ENCODE data around the gene PRR29.
A peak's percentile ranks its signal among the peaks of the same experiment; 100 is the strongest.
"Not testable (repeated sequence)": the region's sequence is repeated elsewhere in the genome, so short reads cannot be mapped to it uniquely, and the experiment has no call there.

Gene PRR29

DNA sequence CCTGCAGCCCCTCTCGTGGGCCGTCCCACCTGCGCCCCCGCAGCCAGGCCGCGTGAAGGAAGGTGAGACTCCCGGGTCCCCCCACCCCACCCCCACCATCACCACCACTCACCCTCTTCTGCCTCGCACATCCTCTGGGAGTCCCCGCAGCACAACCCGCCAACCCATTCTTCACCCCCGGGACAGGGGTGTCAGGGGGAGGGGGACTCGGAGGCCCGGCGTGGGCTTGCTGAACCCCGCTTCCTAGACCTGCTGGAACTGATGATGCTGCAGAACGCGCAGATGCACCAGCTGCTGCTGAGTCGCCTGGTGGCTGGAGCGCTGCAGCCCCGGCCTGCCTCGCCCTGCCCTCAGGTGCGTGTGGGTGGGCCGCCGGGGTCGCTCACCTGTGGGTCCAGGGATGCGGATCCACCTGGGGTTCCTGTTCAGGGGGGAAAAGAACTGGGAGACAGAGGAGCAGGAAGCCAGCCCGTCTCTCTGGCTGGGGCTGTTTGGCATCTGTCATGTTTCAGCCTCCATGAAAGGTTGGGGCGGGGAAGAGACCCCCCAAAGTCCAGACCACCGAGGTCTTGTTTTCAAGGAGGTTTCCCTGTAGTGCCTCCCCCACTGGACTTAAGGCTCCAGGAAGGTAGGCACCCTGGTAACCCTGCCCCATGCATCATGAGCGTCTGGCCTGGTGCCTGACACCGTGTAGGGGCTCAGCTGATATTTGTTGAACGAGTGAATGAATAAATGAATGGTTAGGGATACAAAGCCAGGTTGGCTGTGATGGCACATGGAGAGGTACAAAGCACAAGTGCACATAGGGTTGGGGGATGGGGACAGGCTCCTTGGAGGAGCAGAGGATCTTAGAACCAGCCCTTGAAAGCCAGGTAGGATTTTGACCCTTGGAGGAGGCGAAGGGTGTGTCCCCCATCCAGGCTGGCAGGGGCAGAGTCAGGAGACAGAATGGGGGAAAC is 849 bp downstream of the PRR29 start:
- no peak for DNase-seq

DNA sequence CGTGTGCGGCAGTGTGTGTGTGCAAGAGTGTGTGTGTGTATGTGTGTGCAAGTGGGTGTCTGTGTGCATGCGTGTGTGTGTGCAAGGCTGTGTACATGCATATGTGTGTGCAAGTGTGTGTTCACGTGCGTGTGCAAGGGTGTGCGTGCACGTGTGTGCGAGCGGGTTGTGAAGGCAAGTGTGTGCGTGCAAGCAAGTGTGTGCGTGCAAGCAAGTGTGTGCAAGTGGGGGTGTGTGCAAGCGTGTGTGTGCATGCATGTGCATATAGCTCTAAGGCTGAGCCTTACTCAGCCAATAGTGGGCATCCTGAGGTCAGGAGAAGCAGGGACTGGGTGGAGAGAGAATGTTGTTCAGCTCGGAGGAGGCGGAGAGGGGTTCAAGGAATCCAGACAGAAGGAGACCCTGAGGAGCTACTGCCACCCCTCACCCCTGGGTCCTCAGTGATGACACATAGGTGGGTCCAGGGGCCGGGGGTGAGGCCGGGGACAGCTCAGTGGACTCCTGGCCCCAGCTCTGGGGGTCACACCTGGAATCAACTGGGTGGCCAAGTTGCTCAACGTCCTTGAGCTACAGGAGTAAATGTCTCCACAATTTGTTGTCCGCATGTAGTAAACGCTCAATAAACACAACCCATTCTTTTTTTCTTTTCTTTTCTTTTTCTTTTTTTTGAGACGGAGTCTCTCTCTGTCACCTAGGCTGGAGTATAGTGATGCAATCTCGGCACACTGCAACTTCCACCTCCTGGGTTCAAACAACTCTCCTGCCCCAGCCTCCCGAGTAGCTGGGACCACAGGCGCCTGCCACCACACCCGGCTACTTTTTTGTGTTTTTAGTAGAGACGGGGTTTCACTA is 1.8 kb downstream of the PRR29 start:
- DNase-seq: no peak

DNA sequence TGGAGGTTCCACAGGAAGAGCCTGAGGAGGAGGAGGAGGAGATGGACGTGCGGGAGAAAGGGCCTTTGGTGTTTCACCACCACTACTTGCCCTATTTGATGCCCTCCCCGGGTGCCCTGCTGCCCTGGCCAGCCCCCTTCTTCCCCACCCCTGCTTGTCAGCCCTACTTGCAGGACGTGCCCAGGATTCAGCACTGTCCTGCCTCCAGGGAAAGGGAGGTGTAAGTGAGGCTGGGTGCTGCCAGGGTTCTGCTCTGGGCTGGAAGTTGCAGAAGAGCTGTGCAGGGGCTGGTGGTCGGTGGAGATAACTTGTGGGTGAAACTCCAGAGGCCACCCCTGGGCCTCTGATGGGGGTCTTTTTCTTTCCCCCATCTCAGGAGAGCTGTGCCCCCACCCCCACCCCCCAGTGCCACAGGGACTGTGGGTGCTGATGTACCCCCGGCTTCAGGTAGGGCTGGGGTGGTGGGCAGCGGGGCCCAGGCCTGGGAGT is 3.0 kb downstream of the PRR29 start:
- no peak for DNase-seq

DNA sequence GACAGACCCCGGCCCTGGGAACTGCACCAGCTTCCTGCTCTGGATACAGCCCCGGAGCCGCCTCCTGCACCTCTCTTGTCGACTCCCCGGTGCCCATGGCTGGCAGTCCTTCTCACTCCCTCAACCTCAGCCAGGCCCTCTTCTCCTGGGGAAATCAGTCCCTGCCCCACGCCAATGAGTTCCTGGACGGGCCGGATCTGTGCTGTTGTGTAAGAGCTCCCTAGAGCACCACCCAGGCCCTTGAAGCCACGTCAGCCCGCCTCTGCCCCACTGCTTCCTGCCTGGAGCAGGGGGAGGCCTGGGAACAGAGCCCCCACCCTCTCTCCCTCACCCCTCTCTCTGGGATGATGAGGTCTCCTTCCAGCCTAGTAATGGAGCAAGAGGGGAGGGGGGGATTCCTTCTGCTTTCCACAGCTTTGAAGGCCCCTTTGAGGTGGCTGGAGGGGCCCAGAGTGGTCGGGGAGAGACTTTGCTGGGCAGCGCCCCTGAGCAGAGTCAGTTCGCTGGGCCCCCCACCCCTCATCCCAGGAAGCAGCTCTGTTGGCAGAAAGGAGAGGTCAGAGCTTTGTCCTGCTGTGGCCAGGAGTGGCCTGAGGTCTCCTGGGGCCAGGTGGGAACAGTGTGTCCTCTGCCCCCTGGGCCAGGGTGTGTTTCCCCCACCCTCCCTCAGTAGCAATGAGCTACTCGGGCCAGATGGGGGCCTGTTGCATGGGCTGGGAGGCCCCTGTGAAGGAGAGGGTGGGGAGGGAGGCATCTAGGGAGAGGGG is 3.8 kb downstream of the PRR29 start:
- no peak for DNase-seq

DNA sequence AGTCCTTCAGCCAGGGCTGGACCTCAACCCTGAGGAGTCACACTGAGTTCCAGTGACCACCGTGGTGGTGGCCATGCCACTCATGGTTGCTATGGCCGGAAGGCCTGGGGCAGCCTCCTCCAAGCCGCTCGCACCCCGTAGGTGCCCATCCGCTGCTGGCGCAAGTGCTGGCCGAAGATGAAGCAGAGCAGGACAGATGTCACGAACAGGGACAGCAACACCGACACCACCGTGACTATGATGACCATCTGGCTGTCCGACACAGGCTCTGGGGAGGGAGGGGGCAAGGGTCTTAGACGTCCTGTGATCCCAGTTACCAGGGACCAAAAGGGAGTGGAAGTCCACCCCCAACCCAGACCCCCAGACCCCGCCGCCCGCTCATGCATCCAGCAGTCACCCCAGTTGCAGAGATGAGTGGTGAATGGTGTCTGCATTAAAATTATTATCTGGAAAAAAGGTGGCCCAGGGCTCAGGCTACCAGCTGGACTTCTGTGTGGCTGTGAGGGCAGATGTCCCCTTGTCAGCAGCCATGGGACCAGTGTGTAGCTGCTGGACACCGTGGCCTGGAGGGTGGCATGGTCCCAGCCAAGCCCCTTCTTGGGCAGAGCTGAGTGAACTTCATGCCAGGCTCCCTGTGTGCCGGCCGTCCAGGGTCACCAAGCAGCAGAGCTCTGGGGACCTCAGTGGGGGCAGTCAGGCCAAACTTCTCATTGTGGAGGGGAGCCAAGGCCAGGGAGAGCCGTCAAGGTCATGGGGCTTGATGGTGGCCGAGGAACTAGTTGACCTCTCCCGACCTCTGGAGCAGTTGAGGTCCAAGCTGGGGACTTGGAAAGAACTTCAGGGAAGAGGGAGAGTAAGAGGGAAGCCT is 4.7 kb downstream of the PRR29 start:
- no peak for DNase-seq

DNA sequence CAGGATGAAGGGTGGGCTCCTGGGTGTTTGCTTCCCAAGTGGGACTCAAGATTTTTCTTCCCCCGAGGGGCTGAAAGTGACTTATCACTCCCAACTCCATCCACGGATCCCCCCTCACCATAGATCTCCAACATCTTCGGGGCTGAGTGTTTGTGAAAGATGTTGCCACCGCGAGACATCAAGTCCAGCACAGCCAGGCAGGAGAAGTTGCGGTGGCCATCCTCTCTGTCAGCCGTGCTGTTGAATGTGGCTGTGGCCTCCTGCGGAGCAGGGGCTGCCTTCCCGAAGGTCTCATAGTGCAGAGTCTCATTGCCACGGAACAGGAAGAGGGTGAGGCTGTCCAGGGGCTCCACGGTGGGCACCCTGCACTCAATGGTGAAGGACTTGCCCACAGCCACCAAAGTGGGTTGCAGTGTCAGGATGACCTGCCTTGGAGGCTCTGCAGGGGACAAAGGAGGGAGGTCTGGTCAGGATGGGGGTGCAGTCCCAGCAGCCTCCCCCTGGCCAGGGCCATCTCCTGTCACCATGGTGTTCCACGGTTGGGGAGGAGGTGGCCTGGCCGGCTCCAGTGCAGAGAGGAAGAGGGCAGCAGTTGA is 5.5 kb downstream of the PRR29 start:
- no peak for DNase-seq

DNA sequence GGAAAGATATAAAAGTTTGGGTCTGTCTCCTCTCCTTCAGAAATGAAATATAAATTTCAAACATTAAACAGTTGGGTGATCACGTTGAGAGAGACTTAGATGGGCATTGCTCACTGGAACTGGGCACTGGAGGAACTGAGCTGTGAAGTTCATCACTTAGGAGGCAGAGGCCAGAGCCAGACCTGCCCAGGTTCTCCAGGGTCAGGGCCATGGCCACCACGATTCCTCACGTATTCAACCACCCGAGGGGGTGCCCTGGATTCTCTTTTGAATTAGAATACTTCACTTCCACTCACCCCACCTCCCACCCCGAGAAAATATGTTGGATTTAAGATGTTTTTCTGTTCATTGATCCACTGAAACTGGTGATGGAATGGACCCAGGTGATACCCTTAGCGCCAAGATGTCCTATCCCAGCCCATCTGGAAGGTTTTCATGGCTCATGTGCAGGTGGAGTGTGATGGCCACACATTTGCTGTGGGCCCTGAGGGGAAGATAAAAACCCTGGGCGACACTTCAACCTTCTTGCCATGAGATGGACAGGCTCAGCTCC is 6.1 kb downstream of the PRR29 start:
- DNase-seq: no peak

DNA sequence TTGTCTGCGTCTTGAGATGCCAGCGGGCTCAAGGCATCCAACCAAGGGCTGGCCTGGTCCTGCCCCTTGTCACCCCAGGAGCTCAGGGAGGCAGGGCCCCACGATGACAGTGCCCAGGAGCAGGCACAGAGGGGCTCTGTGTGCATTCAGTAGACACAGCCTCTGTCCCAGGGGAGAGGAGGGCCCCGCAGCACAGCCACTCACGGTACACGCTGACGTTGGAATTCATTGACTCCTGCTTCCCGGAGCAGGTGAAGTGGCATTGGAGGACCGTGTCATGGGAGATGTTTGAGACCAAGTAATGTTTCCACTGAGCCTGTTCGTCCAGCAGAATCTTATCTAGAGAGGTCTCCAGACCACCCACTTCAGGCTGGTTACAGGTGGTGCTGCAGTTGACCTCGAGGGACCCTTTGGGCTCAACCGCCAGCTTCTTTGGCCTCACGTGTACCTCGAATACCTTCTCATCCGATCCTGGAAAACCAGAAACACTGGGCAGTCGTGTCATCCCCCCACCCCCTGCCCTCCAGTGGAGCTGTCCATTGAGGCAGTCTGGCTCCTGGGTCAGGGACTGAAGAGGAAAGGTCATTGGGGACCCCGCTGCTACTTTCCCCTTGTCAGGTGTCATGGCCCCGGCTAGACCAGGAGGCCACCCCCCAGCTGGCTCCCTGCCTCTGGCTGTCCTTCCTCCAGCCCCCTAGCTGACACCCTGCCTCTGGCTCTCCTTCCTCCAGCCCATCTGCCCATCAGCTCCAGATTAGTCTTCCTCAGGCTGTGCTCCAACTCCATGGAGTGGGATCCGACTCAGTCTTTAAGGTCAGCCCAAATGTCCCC is 7.0 kb downstream of the PRR29 start:
- no peak for DNase-seq

DNA sequence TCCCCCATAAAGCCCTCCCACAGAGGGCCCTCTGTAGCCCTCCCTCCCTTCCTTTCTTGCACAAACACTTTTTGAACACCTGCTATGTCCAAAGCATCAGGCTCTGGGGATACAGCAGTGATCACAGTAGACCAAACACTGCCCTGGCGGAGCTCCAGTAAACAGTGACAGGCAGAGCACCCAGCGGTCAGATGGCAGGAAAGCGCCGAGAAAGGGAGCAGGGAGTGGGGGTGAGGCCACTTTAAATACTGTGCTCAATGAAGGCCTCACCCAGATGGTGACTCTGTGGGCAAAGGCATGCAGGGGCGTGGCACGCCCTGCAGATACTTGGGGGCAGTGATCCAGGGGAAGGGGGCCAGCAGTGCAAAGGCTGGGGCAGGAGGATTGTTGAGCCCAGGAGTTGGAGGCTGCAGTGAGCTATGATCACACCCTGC is 7.6 kb downstream of the PRR29 start:
- no peak for DNase-seq

DNA sequence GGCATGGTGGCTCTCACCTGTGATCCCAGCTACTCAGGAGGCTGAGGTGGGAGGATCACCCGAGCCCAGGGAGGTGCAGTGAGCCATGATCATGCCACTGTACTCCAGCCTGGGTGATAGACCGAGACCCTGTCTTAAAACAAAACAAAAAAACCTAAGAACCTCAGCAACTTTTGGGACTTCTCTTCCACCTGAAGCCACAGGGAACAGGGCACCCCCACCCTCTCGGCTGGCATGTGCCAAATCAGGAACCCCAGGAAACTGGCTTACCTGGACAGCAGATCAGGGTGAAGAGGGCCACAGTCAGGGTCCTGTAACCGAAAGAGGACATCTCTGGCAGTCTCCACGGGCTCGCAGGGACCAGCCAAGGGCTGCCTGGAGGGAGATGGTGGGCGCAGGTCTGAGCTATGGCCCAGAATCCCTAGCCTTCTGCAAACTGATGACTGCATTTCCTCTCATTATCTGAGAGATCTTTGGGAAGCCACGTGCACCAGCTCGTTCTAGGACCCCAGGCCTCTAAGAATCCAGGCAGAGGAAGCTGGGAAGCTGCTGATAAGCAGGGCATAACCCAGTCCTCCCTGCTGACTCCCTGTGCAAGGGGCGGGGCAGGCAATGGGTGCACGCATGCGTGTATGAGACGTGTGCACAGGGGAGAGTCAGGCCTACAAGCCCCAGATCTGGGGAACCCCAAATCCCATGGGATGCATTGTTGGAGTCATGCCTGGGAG is 8.4 kb downstream of the PRR29 start:
- DNase-seq: no peak

DNA sequence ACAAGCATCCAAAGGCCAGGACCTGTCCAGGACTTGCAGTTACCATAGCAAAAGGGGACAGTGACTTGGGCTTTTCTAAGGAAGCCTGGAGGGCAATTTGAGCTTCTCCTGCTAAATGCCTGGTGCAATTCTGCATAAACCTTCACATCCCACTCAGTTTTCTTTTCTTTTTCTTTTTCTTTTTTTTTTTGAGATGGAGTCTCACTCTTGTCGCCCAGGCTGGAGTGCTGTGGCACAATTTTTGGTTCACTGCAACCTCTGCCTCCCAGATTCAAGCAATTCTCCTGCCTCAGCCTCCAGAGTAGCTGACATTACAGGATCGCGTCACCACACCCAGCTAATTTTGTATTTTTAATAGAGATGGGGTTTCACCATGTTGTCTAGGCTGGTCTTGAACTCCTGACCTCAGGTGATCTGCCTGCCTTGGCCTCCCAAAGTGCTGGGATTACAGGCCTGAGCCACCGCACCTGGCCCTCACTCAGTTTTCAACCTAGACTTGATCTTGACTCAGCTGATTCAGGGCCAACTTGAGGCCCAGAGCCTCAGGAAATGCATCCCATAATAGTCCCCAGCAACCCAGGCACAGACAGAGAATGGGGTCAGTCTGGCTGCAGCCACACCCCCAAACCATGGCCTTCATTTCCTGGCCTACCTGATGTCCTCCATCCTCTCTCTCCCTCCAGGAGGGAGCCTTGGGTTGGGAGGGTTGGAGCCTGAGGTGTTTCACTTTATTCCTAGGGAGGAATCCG is 9.1 kb downstream of the PRR29 start:
- not testable (repeated sequence) for DNase-seq

DNA sequence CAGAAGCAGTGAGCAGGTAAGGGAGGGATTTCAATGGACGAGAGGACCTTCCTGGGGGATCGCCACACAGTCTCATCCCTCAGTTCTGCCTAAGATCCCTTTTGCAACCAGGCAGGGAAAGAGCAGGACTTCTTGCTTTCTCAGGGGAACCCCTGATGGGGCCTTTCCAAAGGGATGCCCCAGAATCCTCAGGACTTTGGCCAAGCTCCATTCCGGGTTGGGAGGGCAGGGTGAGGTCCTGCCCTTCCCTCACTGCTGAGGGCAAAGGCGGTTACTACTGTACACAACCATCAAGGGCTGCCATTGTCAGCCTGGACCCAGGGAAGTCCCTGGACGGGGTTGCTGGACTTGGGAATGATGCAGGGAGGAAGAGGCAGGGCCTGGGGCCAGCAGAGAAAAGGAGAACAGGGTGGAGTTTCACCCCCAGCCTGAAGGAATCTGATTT is 9.7 kb downstream of the PRR29 start:
- no peak for DNase-seq

DNA sequence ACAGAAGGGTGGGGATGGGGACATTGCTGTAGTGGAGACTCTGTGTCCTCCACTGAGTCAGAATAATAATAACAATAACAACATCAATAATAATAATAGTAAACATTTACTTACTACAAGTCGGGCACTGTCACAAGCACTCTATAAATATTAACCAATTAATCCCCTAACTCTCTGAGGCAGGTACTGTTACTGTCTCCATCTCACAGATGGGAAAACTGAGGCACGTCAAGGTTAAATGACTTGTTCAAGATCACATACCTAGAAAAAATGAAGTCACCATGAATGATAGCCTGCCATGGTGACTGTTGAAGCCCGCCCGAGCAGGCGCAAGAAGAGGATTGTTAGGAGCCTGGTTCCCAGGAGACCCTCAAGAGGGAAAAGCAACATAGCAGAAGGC is 10.2 kb downstream of the PRR29 start:
- no peak for DNase-seq

DNA sequence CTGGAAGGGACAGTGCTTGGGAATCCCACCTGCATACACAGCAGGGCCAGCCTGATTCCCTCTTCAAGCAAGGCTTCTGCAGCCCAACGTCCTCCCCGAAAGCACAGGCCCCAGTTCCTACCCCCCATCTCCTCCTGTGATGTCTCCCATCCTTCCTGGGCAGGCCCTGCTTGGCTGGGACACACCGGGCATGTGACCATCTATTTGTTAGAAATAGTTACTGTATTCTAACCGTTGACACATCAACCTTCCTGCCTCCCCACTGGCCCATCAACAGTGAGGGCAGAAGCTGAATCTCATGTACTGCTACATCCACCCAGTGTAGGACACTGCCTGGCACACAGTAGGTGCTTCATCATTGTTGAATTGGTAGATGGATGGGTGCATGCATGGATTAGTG is 10.7 kb downstream of the PRR29 start:
- no peak for DNase-seq

DNA sequence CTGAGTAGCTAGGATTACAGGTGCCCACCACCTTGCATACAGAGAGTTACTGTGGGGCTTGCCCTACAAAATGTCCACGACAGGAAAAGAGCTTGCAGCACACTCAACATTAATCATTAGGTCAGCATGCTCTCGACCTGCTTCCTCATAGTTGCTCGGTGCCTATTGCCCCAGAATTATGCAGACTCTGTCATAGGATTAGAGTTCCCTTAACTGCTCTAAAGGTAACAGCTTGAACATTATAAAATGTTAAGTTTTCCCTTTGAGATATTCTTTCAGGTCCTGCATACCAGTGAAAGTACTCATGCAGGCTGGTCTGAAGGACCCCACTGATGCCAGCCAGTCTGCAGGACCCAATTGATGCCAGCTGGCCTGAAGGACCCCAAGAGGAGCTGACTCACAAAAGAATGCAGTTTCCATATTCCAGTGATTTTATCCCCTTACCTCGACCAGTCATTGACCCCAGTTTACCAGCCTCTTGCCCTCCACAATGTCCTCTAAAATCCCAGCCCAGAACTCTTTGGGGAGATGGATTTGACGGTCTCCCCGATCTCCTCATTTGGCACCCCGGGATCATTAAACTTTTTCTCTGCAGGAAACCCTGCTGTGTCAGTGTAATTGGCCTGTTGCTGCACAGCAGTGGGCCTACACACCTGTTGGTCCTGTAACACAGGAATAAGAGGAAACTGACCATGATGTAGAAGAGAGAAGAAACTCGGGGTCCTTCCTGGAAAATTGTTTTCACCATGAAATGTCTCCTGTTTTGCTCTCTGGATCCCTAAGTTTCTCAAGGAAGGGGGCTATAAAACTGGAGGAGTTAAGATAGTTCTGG is 11.6 kb downstream of the PRR29 start:
- peak; percentile 46 to 55 for DNase-seq

DNA sequence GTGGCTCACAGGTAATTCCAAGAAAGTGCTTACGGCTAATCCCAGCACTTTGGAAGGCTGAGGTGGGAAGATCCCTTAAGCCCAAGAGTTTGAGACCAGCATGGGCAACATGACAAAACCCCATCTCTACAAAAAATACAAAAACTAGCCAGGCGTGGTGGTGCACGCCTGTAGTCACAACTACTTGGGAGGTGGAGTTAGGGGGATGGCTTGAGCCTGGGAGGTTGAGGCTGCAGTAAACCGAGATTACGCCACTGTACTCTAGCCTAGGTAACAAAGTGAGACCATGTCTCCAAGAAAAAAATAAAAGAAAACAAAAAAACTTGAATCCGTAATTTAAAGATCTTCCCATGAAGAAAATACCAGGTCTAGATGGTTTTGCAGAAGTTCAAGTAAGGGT is 17.3 kb downstream of the PRR29 start:
- DNase-seq: no peak

DNA sequence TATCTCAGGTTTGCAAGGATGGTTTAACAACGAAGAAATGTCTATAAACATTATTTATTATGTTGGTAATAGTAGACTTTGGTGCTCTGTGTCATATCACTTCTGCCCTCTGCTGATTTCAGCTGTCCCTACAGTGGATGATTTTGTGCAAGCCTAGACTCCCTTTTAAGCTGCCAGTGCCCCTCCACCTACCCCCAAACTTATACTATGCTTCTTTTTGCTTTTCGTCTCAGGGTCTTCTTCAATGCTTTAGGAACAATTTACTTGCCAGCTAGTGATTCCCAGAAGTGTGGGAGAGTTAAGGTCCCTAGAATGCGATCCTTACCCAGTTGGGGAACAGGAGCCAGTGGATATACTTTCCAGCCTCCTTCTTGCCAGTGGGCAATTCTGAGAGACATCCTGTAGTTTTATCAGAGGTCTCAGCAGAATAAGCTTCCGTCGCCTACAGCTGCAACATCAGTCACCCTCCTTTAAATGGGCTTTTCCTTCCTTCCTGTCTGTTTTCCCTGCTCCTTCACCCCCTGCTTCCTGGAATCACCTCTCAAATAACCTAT is 18.2 kb downstream of the PRR29 start:
- DNase-seq: peak; percentile 22 to 23
